Activated T-cell treated with anti-CD3 and anti-CD28 coated beads, Interleukin-2, amount 50 U/mL, for 72 hours (primary cell): ENCODE results near the gene TMEM87B. TPM values are rescaled to one million over a fixed set of nuclear protein-coding genes. Genes with fewer than 3 reads are reported as not detected.
"Not testable (repeated sequence)": the region's sequence is repeated elsewhere in the genome, so short reads cannot be mapped to it uniquely, and the experiment has no call there.

Experiments
- ATAC-seq, 2 donors: fragments of 150-1000 bp; cut with Tn5 transposase; replicated peaks in 1 of 2; 2 replicates each; pipeline ENCODE4 v1.10.0; 2021; ENCODE audit warnings: moderate library complexity in 2 of 2, mild to moderate bottlenecking in 1 of 2
- DNase-seq, 2 donors: peaks; one replicate each; pipeline ENCODE4 v3.0.0; 2021 to 2022; ENCODE audit warnings: mixed read lengths in 1 of 2
- H3K27ac Mint-ChIP-seq: one replicate; pipeline ENCODE4 v1.8.0; 2022; ENCODE audit warnings: mild to moderate bottlenecking, moderate library complexity, mixed read lengths
- H3K27me3 Mint-ChIP-seq: one replicate; pipeline ENCODE4 v1.8.0; 2022; ENCODE audit warnings: low read depth, mixed read lengths
- H3K36me3 Mint-ChIP-seq, 2 donors: one replicate each; pipeline ENCODE4 v1.8.0; 2022; ENCODE audit warnings: mixed read lengths in 2 of 2, mild to moderate bottlenecking in 1 of 2; ENCODE audit not compliant: insufficient read depth in 2 of 2
- H3K4me1 Mint-ChIP-seq: one replicate; pipeline ENCODE4 v1.8.0; 2022; ENCODE audit warnings: low read depth, mixed read lengths
- H3K4me3 Mint-ChIP-seq, 2 donors: one replicate each; pipeline ENCODE4 v1.8.0; 2022; ENCODE audit warnings: mild to moderate bottlenecking in 2 of 2, mixed read lengths in 2 of 2, moderate library complexity in 2 of 2
- H3K9me3 Mint-ChIP-seq, 2 donors: one replicate each; pipeline ENCODE4 v1.8.0; 2022; ENCODE audit warnings: mixed read lengths in 2 of 2
- total RNA-seq, 2 donors: library from RNA; stranded (reverse); gene quantifications; one replicate each; pipeline ENCODE4 v1.2.3, GENCODE V29; 2022

TMEM87B gene
- total RNA-seq, 2 donors from 2014 or later, result 31.2 to 36.4 TPM

DNA sequence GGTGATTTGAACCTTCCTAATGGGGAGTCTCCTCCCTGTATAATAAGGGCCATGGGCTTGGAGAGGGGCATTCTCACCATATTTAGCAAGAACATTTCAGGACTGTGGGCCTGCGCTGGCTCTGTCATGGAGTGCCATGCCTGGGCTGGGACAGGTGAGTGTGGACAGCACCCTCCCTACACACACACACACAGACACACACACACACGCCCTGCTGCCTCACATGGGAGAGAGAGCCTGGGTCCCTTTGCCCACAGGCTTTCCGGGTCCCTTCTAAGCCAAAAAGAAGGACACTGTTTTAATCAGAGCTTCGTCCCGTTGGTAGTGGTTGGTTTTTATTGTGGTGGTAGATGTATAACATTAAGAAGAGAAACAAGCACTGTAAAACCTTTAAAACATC, 31.4 kb upstream of the TMEM87B start:
- no peaks in the 10 kb centered on the region for H3K4me1 Mint-ChIP-seq
- peaks cover 18% of the 10 kb centered on the region for H3K27me3 Mint-ChIP-seq
- H3K4me3 Mint-ChIP-seq, result no peak overlapping the region
- no peaks in the 10 kb centered on the region for H3K9me3 Mint-ChIP-seq
- no peaks in the 10 kb centered on the region for H3K36me3 Mint-ChIP-seq
- H3K27ac Mint-ChIP-seq, result no peak overlapping the region
- DNase-seq (no peak), ATAC-seq (no peak)

DNA sequence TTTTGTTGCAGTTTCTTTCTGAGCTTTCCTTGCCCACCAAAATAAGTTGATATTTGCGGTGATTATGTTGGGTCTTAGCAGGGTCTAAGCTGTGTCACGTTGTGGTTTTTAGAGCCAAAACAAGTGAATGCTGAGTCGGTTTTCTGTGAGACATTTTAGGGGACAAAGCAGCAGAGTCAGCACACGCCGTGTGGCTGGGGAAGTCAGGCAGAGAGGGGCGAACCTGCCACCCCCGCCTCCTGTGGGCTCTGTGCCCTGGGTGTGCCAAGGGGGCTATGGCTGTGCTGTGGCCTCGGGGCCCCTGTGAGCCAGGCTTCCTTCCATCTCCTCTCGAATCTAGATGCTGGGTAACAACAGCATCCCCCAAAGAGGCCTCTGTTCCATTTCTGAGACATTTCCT, 30.8 kb upstream of the TMEM87B start:
- ATAC-seq (no peak), DNase-seq (no peak)
- H3K4me1 Mint-ChIP-seq, result no peaks in the 10 kb centered on the region
- no peaks in the 10 kb centered on the region for H3K9me3 Mint-ChIP-seq
- no peaks in the 10 kb centered on the region for H3K36me3 Mint-ChIP-seq
- H3K4me3 Mint-ChIP-seq, result no peak overlapping the region
- peaks cover 13% of the 10 kb centered on the region for H3K27me3 Mint-ChIP-seq
- H3K27ac Mint-ChIP-seq, result no peak overlapping the region

DNA sequence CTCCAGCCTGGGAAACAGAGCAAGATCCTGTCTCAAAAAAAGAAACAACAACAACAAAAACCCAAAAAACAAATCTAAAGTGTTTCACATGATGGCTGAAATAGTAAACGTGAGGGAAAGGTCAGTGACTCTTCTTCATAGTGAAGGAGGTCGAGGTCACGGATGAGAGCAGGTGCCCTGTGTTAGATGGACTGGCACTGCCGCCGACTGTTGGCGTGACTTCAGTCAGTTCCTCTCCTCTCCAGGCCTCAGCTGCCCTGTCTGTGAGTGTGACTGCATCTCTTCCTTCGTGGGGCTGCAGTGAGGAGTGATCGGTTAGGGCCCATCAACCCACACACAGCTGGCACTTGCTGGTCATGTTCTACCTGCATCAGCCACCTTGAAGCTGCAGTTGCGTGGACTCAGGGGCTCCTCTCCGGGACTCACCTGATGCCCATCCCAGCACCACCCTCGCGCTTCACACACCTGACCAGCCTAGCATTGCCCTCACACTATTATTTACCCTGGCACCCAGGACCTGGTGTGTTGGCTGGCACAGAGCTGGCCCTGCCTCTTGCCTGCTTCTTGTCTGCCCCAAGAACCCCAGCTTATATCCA, 30.1 kb upstream of the TMEM87B start:
- no peaks in the 10 kb centered on the region for H3K4me1 Mint-ChIP-seq
- no peak for ATAC-seq
- no peak overlapping the region for H3K27ac Mint-ChIP-seq
- no peak for DNase-seq
- H3K9me3 Mint-ChIP-seq, result peaks cover 0 to 1% of the 10 kb centered on the region in 2 donors
- H3K36me3 Mint-ChIP-seq, result no peaks in the 10 kb centered on the region
- peaks cover 19% of the 10 kb centered on the region for H3K27me3 Mint-ChIP-seq
- H3K4me3 Mint-ChIP-seq, result no peak overlapping the region

DNA sequence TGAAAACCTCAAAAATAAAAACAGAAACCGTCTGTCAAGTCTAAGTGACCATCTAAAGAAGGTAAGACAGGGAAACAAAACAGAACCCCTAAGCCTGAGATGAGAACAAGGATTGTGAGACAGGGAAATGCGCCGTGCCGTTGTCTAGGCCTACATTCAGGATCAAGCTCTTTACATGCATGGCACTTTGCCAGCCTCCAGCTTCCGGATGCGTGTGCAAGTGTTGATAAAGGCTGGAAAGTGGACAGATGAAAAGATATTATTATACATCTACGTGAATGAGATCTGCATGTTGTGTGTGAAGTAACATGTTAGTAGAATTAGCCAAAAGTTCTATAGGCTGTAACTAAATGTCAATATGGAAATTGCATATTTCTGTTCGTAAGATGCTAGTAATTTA, 28.6 kb upstream of the TMEM87B start:
- Mint-ChIP-seq H3K36me3 (no peaks in the 10 kb centered on the region), H3K9me3 (peaks cover 2 to 3% of the 10 kb centered on the region in 2 donors), H3K27me3 (peaks cover 20% of the 10 kb centered on the region), H3K4me3 (no peak overlapping the region), H3K4me1 (peaks cover under 1% of the 10 kb centered on the region), H3K27ac (no peak overlapping the region)
- no peak for DNase-seq
- ATAC-seq, result no peak

DNA sequence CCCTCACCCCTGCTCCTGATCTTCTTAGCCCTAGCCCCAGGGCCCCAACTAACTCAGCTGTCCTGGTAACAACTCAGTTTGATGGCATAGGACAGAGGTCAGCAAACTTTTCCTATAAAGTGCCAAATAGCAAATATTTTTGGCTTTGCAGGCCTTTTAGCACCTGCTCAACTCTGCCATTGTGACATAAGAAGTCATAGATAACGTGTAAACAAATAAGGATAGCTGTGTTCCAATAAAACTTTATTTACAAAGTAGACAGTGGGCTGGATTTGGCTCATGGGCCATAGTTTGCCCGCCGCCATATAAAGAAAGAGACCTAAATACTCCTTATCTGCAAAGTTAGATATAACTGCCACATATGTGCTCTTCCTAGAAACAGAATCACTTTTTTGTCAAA, 27.3 kb upstream of the TMEM87B start:
- DNase-seq (no peak), ATAC-seq (no peak)
- H3K36me3 Mint-ChIP-seq, result no peaks in the 10 kb centered on the region
- peaks cover 29% of the 10 kb centered on the region for H3K27me3 Mint-ChIP-seq
- H3K9me3 Mint-ChIP-seq, result peaks cover 2 to 3% of the 10 kb centered on the region in 2 donors
- no peak overlapping the region for H3K27ac Mint-ChIP-seq
- peaks cover 8% of the 10 kb centered on the region for H3K4me1 Mint-ChIP-seq
- H3K4me3 Mint-ChIP-seq, result no peak overlapping the region

DNA sequence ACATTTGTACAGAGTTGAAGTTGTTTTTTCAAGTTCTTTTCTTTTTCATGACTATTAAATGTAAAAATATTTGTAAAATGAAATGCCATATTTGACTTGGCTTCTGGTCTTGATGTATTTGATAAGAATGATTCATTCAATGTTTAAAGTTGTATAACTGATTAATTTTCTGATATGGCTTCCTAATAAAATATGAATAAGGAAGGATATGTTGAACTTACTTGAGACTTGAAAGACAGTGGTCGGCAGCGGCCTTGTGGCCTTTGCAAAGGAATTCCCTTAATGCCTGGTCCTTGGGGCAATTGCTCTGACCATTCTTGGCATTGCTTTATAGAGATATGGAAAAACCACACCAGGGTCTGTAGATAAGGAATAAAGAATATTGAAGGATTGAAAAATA, 25.9 kb upstream of the TMEM87B start:
- Mint-ChIP-seq H3K27ac (no peak overlapping the region), H3K4me1 (peaks cover 8% of the 10 kb centered on the region), H3K4me3 (no peak overlapping the region), H3K27me3 (peaks cover 29% of the 10 kb centered on the region), H3K36me3 (no peaks in the 10 kb centered on the region), H3K9me3 (peaks cover 2 to 3% of the 10 kb centered on the region in 2 donors)
- no peak for ATAC-seq
- DNase-seq, result no peak

DNA sequence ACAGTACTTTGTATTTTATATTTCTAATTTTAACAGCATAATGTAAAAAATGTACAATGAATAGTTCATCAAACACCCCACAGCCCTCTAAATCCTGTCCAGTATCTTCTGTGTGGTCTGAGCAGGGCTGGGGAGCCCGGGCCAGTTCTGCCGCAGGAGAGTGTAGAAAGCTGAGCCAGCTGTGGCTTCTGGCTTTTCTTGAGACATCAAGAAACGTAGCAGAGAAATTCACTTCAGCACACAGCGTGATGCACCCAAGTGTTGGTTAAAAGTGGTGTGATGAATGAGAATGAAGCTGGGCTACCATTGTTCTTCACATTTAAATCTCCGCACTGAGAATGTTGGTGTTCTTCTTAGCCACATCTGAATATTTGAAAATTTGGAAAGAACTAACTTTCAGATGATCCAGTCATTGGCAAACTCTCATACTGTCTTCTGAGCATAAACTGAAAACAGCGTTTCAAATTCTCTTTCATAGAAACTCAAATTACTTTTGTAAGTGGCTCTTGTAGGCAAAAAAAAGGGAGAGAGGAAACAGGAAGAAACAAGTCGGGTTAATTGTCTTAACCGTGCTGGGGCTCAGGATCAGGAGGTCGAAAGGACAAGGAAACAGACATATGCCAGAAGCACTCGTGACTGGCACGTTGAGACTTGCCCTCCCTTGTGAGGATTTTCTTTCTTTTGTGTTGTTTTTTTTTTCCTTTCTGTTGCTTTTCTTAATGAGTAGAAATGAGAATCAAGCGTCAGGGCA, 23.4 kb upstream of the TMEM87B start:
- no peak for ATAC-seq
- peaks cover 2 to 3% of the 10 kb centered on the region in 2 donors for H3K9me3 Mint-ChIP-seq
- H3K27ac Mint-ChIP-seq, result no peak overlapping the region
- H3K27me3 Mint-ChIP-seq, result peaks cover 29% of the 10 kb centered on the region
- H3K4me1 Mint-ChIP-seq, result peaks cover 8% of the 10 kb centered on the region
- peak overlapping the region in 1 of 2 donors; percentile 11 for H3K4me3 Mint-ChIP-seq
- DNase-seq, result no peak
- peaks cover 0 to 3% of the 10 kb centered on the region in 2 donors for H3K36me3 Mint-ChIP-seq

DNA sequence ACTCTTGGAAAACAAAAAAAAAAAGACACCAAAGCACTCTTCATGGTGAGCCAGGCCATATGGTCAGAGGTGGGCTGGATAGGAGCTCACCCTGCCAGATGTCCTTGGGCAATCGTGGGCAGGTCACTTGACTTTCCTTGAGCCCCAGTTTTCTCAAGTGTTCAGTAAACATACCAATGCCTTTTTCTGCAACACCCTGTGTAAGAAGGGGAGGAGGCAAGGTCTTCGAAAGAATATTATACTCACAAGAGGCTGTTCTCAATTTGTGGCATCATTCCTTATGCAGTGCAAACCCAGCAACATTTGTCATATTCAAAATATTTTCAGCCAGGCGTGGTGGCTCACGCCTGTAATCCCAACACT, 22.9 kb upstream of the TMEM87B start:
- Mint-ChIP-seq H3K4me1 (peaks cover 8% of the 10 kb centered on the region), H3K27ac (no peak overlapping the region), H3K9me3 (peaks cover 2 to 3% of the 10 kb centered on the region in 2 donors), H3K27me3 (peaks cover 29% of the 10 kb centered on the region), H3K4me3 (peak overlapping the region in 1 of 2 donors; percentile 11), H3K36me3 (peaks cover 0 to 3% of the 10 kb centered on the region in 2 donors)
- DNase-seq (no peak), ATAC-seq (no peak)

DNA sequence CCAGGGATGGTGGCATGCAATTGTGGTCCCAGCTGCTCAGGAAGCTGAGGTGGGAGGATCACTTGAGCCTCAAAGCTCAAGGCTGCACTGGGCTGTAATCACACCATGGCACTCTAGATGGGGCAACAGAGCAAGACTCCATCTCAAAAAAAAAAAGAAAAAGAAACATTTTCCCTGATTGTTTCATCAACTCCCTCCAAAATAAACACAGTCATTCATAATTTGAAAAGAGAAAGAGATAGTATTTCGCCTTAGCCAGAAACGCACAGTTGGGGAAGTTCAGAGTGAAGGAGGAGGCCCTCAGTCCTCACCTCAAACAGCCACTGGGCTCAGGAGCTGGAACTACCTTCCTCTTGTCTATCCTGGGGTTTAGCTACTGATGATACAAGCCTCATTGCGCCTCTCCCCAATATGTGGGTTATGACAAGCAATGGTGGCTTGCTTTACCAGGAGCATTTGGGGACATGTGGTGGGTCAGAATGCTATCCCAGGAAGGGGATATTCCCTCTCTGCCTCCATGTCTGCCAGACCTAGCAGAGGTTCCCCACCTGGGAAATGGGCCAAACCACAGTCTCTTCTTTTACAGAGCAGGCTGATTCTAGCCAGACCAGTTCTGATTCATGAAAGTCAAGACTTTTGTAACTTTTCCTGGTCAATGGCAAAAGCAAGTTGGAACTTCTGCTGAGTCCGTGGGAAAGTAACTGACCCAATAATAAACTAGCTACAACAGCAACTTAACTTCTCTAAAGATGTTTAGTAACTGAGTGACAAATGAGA, 22.2 kb upstream of the TMEM87B start:
- DNase-seq (no peak), ATAC-seq (no peak)
- Mint-ChIP-seq H3K9me3 (peaks cover 2 to 3% of the 10 kb centered on the region in 2 donors), H3K4me3 (no peak overlapping the region), H3K27me3 (peaks cover 29% of the 10 kb centered on the region), H3K27ac (no peak overlapping the region), H3K4me1 (peaks cover 8% of the 10 kb centered on the region), H3K36me3 (peaks cover 0 to 3% of the 10 kb centered on the region in 2 donors)

DNA sequence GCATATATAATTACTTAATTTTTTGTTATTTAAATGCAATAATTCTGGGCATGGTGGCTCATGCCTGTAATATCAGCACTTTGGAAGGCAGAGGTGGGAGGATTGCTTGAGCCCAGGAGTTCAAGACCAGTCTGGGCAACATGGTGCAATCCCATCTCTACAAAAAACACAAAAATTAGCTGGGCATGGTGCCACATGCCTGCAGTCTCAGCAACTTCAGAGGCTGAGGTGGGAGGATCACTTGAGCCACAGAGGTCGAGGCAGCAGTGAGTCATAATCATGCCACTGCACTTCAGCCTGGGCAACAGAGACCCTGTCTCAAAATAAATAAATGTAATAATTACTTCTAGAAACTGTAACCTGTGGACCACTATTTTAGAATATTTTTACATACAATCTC, 21.5 kb upstream of the TMEM87B start:
- H3K9me3 Mint-ChIP-seq, result peaks cover 2 to 3% of the 10 kb centered on the region in 2 donors
- ATAC-seq, result no peak
- peaks cover 0 to 3% of the 10 kb centered on the region in 2 donors for H3K36me3 Mint-ChIP-seq
- DNase-seq, result no peak
- peaks cover 8% of the 10 kb centered on the region for H3K4me1 Mint-ChIP-seq
- no peak overlapping the region for H3K4me3 Mint-ChIP-seq
- H3K27ac Mint-ChIP-seq, result no peak overlapping the region
- peaks cover 24% of the 10 kb centered on the region for H3K27me3 Mint-ChIP-seq

DNA sequence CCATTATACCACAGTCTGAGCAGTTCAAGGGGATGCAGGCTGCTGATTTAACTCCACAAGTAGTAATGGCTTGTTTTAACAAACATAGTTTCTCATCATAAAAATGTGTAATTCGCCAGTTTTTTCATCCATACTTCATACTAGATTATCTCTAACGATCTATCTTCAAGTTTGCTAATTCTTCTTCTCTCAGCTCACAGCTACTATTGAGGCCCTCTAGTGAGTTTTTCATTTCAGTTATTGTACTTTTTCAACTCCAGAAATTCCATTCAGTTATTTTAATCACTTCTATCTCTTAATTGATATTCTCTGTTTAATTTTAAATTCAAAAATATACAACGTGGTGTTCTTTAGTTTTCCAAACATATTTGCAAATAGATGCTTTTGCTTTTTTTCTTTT, 20.1 kb upstream of the TMEM87B start:
- peaks cover 18% of the 10 kb centered on the region for H3K27me3 Mint-ChIP-seq

DNA sequence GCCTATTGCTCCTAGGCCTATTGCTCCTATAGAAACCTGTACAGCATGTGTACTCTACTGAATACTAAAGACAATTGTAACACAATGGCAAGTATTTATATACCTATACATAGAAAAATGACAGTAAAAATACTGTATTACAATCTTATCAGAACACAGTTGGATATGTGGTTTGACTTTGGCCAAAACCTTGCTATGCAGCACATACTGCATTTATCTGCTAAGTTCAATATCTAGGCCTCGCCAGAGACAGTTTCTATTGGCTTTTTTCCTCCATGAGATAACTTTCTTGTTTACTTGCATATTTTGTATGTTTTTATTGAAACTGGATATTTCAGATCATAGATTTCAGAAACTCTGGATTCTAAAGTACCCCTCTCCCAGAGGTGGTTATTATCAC, 19.3 kb upstream of the TMEM87B start:
- ATAC-seq, result no peak
- H3K27ac Mint-ChIP-seq, result no peak overlapping the region
- H3K27me3 Mint-ChIP-seq, result peaks cover 10% of the 10 kb centered on the region
- no peak overlapping the region for H3K4me3 Mint-ChIP-seq
- H3K4me1 Mint-ChIP-seq, result peaks cover 8% of the 10 kb centered on the region
- H3K9me3 Mint-ChIP-seq, result no peaks in the 10 kb centered on the region
- H3K36me3 Mint-ChIP-seq, result peaks cover 0 to 3% of the 10 kb centered on the region in 2 donors
- DNase-seq, result no peak

More for the DNA sequence above, 20.1 kb upstream of the TMEM87B start:
- Mint-ChIP-seq H3K4me3 (no peak overlapping the region), H3K4me1 (peaks cover 8% of the 10 kb centered on the region), H3K9me3 (peaks cover 2% of the 10 kb centered on the region in 2 donors), H3K36me3 (peaks cover 0 to 3% of the 10 kb centered on the region in 2 donors), H3K27ac (no peak overlapping the region)
- ATAC-seq, result no peak
- DNase-seq, result no peak

DNA sequence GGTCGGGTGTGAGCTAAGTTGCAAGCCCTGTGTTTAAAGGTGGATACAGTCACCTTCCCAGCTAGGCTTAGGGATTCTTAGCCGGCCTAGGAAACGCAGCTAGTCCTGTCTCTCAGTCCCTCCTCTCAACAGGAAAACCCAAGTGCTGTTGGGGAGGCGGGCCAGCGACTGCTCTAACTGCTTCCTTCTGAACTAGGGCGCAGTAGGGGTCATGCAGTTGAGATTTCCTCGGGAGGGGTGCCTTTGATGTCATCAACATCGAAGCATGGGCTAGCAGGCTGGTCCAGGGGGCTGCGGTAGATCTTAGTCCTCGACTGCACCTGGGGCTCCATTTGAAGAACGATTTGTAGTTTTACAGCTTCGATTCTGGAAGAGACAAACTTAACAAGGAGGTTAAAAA, 15.5 kb upstream of the TMEM87B start:
- not testable (repeated sequence) for H3K27ac Mint-ChIP-seq, H3K4me3 Mint-ChIP-seq, DNase-seq, ATAC-seq, H3K4me1 Mint-ChIP-seq, H3K9me3 Mint-ChIP-seq, H3K27me3 Mint-ChIP-seq, H3K36me3 Mint-ChIP-seq
